ENCODE results near the gene SRGAP1.

DNA sequence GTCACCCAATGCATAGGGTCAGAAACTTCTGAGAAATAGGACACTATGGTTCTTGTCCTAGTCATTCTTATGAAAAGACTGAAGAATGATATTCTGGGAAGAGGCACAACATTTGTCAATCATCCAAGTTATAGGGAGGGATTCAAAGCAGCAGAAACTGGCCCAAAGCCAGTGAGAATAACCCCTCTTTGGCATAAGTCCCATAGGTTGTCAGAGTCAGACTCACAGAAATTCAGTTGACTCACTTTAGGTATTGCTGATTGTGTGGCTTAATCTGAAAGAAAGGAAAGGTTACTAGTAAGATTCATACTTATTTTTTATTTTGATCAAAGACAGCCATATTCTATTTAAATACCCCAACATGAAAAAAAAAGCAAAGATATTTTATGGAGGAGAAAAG is 151.0 kb downstream of the SRGAP1 start:
- TF ChIP-seq GATA3 (IDR thresholded peaks at IDR 0.05; ENCODE audit: low read depth, low read length) (no peak), GATA2 (IDR thresholded peaks at IDR 0.05; ENCODE audit: low read depth, low read length) (no peak)

All from SH-SY5Y (cell line).